UCSD-AML1 (cell line): ENCODE data around the gene SMARCD1.

ENCODE experiments used
- DNase-seq: peaks from one replicate; lab custom pipeline; 2025; ENCODE audit not compliant: unreplicated experiment; lab: John Stamatoyannopoulos, UW

Gene SMARCD1

GRCh38 chr12:50057000-50057841 is 27.9 kb upstream of the SMARCD1 start, which contains the start of gene ASIC1:
Gene ASIC1, plus strand, starts transcription at chr12:50057596. Its CDS starts 1,171 bp downstream, at chr12:50058767.
- DNase-seq = peak; percentile 59

DNA sequence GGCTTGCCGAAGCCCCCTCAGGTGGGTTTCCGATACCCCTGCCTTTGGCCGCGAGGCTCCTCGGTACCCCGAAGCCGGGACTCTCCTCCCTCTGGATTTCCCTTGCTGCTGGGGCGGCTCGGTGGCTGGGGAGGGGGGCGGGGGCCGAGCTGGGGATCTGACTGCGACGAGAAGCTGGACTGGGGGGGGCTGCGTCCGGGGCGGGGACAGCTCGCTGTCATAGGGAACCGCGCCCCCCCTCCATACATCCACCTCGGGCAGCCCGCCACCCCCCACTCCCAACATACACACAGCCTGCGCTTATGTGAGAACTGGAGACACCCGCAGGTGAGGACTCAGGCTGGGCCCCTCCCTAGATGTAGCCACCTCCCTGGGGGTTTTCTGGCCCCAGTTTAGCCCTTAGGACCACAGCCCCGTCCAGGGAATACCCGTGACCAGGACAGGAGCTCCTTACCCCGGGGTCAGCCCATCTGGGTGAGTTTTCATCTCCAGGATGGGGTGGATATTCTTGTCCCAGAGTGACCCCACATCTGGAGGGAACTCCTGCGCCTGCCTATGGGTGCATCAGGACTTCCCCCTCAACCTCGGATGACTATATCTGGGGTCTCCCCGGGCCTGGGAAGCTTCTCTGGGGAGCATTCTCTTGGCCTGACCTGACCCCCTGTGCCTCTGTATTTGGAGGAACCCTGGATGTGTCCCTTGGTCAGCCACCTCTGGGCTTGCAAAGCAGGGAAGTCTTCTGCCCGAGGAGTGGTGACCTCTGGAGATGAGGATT is 27.1 kb upstream of the SMARCD1 start:
- no peak for DNase-seq

GRCh38 chr12:50058743-50059312 is 26.3 kb upstream of the SMARCD1 start:
- DNase-seq = no peak

DNA sequence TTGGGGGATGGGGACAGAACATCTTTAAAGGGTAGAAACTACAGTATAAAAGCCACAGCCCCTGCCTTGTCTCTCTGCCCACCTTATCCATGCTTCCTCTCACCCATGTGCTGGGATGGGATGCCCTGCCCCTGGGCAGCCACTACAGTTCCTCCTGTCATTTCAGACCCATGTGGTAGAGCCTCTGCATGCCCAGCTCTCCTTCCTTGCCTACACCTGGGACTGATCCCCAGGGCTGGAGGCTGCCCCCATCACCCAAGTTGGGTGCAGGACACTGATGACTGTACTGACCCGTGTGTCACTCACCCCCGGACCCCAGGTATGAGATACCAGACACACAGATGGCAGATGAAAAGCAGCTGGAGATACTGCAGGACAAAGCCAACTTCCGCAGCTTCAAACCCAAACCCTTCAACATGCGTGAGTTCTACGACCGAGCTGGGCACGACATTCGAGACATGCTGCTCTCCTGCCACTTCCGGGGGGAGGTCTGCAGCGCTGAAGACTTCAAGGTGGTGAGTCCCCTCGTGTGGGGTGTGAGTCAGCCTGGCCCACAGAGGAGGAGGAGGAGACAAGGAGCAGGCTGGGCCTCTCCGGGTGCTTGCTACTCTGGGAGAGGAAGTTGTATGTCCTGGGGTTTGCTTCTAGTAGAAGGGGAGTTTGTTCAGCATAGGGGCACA is 25.6 kb upstream of the SMARCD1 start:
- DNase-seq = peak; percentile 62

DNA sequence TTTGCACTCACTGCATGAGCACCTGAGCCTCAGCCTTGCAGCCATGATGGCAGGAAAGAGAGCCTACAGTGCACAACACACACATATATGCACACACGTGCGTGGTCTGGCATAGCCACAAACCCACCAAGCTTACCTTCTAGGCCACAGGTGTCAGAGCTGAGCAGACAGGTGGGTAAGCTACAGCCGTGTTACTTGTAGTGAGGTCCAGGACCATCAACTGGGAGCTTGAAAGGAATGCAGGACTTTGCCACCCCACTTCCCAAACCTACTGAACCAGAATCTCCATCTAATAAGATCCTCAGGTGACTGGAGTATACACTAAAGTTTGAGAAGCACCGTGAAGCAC is 25.0 kb upstream of the SMARCD1 start:
- DNase-seq = no peak

- no peak for DNase-seq
Observed at GRCh38 chr12:50061171-50061570, 24.0 kb upstream of the SMARCD1 start.

DNA sequence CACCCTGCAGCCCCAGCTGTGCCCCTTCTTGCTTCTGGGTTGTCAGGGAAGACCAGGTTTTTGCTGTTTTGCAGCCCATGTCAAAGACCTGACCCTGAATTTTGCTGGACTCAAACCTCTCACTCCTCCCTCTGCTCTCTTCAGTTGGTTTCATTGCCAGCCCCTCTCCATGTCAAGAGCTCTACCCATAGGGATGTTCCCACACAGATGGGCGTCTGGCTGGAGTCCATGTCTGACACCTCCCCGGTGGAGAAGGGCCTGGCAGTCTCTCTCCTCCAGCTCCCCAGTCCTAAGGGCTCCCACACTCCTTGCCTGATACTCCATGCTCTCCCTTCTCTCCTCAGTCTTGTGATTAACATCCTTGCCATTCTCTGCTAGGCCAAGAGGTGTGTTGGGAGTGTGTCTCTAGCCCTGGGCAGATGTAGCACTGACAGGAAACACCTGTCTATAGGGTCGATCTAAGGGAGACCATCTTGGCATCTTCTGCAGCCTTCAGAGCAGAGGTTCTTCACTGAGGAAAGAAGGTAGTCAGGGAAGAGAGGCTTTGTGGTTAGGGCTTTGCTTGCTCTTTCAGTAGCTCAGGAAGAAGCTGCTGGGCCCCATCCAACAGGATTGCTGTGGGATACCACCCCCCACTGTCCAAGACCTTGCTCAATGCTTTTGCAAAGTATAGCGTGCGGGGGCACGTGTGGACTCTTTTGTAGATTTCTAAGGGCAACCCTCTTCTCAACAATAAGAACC is 23.0 kb upstream of the SMARCD1 start:
- no peak for DNase-seq

DNA sequence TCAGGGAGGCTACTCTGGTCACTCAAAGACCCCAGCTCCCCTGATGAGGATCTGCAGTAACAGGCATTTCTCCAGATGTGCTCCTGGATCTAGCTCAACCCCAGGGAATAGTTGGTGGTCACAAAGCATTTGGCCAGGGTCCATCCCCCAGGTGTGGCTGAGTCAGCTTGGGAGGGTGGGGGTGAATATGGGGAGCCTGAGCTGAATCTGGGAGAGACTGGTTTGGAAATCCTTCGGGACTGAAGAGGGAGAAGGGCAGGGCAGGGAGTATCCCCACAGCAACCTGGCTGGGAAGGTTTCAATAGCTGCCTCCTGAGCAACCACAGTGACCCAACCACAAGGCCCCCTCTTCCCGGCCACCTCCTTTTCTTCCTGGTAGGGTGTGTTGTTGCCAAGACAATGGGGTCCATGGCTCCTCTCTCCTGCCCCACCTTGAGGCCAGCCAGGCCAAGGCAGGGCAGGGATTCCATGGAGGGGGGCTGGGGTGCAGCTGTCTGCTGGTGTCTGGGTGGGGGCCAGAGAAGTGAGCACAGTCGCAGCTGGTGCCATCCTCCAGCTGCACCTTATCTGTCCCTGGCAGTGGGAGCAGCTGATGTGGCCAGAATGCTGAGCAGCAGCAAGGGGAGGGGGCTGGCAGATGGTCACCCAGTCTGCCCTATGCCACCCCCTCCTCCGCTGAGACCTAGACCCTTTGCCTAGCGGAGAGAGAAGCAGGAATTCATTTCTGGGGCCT is 22.2 kb upstream of the SMARCD1 start:
- DNase-seq = no peak

DNA sequence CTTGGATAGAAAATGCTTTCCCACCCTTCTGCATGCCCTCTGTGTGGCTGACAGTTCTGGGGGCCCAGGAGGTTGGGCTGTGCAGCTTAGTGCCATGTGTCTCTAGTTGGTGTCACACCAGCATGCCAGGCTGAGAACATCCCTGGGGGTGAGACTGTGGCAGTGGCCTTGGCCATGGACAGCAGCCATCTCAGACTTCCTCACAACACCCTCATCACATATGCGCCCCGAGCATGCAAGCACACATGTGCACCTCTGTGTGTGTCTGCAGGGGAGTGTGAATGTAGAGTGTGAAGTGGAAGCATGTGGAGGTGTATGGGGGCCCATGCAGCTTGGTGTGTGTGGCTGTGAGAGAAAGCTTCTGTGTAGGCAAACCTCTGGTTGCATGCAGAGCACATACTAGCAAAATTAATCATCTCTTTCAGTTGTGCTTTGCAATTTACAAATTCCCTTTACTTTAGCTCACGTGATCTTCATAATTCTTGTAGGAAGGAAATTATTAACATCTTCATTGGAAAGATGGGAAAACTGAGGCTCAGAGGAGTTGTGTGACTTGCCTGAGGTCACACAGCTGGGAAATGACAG is 19.3 kb upstream of the SMARCD1 start:
- DNase-seq = no peak

DNA sequence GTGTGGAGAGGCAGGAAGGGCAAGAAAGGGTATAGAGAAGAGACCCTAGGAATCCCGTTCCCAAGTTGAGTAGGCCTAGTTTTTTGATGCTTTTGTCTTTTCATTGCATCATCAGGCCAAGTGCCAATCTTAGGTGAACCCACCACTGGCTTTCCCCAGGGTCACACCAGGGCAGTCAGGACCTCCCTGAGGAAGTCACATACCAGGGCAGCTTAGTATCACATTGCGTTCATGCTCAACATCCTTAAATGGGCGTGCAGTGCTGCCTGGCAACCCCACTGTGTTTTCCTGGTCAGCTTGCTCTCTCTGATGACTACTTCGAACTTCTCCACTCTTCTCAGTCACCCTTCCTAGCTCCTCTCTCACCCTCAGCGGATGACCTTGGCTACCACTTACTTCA is 18.7 kb upstream of the SMARCD1 start:
- no peak for DNase-seq

- DNase-seq = no peak
Observed at GRCh38 chr12:50069069-50069468, 16.1 kb upstream of the SMARCD1 start.

- DNase-seq = no peak
Observed at GRCh38 chr12:50069539-50069938, 15.6 kb upstream of the SMARCD1 start.

DNA sequence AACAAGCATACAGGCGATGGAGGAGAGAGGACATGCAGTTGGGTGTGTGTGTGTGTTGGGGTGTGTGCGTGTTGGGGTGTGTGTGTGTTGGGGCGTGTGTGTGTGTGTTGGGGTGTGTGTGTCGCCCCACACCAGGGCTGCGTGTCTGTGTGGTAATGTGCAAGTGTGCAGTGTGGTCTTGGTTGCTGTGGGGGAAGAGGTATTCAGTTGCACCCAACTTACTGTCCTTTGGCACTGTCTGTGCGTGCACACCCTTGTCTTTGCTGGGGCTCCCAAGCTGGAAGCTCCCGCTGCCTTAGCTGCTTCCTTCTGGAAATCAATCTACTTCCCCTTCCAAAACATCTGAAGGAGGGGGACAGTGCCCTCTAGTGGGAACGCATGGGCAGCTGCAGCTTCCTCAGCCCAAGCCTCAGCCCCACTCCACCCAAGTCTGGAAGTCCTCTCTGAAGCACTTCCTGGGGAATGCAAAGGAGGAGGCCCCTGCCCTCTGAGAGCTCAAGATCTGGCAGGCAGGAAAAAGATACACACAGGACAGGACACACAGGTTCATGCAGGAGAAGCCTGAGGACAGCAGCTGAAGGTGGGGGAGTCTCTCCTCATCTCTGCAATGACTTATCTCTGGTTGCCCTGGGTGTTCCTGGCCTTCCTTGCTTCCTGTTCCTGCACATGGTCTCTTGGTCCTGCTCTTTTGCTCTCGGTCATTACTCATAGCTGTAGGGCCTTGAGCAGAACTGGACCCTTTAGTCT is 14.7 kb upstream of the SMARCD1 start:
- peak; percentile 83 for DNase-seq

- DNase-seq = peak; percentile 26
Observed at GRCh38 chr12:50072198-50072907, 12.8 kb upstream of the SMARCD1 start.

GRCh38 chr12:50073206-50073605 is 11.9 kb upstream of the SMARCD1 start:
- no peak for DNase-seq

DNA sequence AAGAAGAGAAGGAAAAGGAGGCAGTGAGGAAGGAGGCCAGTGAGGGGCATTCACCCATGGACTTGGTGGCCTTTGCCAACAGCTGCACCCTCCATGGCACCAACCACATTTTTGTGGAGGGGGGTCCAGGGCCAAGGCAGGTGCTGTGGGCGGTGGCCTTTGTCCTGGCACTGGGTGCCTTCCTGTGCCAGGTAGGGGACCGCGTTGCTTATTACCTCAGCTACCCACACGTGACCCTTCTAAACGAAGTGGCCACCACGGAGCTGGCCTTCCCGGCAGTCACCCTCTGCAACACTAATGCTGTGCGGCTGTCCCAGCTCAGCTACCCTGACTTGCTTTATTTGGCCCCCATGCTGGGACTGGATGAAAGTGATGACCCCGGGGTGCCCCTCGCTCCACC is 11.4 kb upstream of the SMARCD1 start:
- DNase-seq = no peak

DNA sequence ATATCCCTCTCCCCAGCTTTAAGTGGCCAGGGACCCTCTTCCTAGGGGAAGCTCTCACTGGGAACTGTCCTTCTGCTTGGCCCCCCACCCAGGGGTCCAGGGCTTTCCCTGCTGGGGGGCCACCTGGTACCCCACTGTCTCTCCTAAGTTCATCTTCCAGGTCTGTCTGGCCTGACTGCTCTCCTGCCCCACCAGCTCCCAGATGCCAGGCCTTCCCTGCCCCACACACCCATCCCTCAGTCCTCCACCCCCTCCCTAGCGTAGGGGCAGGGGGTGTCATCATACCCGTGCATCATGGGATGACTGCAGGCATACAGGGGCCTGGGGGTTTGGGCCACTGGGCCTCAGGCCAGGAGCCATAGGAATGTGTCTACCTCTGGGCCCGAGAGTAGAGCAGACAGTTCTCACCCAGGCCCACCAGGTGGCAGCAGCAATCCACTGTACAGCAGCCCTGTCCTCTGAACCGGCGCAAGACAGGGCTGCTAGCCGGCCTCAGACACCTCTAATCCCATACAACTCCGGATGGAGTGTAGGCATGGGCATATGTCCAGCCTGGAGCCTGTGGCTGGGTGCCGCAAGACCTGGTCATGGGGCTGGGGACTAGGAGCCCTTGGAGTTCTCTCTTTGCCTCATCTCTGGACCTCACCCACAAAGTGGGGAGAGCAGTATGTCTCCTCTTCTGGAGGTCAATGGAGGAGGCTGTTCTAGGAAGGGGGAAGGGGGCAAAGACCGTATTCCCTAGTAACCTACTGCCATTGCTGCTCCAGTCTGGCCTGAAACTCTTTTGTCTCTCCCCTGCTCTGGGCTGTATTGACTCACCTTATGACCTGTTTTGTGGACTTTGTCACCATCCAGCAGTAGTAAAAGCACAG is 10.0 kb upstream of the SMARCD1 start:
- DNase-seq = peak; percentile 82
